Esophagus muscularis mucosa (tissue), 3 donors: ENCODE measurements around the gene CD55.

Experiments
- POLR2AphosphoS5 ChIP-seq, 2 donors: sonication (generic); formaldehyde crosslinking; IDR thresholded peaks; one replicate each; pipeline ENCODE4 v1.6.1; 2017; ENCODE audit warnings: antibody characterized with exemption in 2 of 2
- TF ChIP-seq, protein P1 (sequence below), 3 experiments: fragments of 200-600 bp in 2 of 3; fragments of 450-650 bp in 1 of 3; sonication (generic) in 2 of 3; IDR thresholded peaks; one replicate each; pipeline ENCODE4 v1.5.1; 2017 to 2019; ENCODE audit warnings: antibody characterized with exemption in 3 of 3, mild to moderate bottlenecking in 2 of 3, moderate library complexity in 1 of 3

DNA sequence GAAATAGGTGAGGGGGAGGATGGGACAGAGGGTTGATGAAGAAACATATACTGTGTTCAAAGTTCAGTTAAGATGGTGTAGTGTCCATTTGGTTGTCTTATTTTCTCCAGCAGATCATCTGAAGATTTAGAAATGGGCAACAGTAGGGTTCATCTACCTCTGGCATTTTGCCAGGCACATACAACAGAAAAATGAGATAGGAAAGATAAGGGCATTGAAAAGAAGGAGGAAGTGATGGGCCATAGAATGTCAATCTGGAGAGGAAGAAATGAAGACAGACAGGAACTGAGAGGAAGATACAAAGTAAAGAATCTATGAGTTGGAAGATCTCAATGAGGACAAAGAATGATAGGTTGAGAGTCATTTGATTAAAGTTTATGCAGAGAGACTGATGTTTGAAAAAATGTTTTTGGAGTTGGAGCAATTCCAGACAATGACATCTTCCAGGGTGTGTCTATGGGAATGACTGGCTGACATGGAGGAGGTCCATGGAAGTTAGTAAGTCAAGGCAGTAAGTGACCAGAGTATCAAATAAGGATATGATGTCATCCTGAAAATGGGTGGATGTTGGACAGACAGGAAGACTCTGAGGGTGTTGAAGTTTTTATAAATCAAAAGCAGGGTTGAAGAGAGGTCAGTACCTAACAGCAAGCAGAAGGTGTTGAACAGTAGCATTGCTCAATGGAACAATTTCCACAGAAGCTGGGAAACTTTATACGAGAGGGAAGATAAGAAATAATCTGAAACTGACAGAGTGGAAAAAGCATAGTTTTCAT lies 18.7 kb upstream of the CD55 start:
- no peak for TF ChIP-seq POLR2AphosphoS5 (IDR thresholded peaks at IDR 0.05)
- TF ChIP-seq, protein P1, sequence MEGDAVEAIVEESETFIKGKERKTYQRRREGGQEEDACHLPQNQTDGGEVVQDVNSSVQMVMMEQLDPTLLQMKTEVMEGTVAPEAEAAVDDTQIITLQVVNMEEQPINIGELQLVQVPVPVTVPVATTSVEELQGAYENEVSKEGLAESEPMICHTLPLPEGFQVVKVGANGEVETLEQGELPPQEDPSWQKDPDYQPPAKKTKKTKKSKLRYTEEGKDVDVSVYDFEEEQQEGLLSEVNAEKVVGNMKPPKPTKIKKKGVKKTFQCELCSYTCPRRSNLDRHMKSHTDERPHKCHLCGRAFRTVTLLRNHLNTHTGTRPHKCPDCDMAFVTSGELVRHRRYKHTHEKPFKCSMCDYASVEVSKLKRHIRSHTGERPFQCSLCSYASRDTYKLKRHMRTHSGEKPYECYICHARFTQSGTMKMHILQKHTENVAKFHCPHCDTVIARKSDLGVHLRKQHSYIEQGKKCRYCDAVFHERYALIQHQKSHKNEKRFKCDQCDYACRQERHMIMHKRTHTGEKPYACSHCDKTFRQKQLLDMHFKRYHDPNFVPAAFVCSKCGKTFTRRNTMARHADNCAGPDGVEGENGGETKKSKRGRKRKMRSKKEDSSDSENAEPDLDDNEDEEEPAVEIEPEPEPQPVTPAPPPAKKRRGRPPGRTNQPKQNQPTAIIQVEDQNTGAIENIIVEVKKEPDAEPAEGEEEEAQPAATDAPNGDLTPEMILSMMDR (IDR thresholded peaks at IDR 0.05) = no peak
